CD8-positive, alpha-beta memory T cell (primary cell): ENCODE measurements around the gene RETREG1. TPM values are rescaled to one million over a fixed set of nuclear protein-coding genes. Genes with fewer than 3 reads are reported as not detected.

Experiments used
- CTCF ChIA-PET: fragments of 350-600 bp; sonication (Branson Sonifier 250); formaldehyde crosslinking; loops from one replicate; lab custom pipeline; 2021; ENCODE audit warnings: antibody characterized with exemption; lab: Charles Lee
- POLR2A ChIA-PET: fragments of 350-600 bp; sonication (Branson Sonifier 250); formaldehyde crosslinking; loops from one replicate; lab custom pipeline; 2021; ENCODE audit warnings: antibody characterized with exemption; lab: Charles Lee
- DNase-seq, 5 donors: peaks; one replicate each; pipeline versions ENCODE4 v3.0.0 to v3.0.0-alpha.2; 2020 to 2022; ENCODE audit warnings: mixed read lengths in 1 of 5
- H3K27ac ChIP-seq: one replicate; pipeline ENCODE4 v1.7.0; 2013; ENCODE audit warnings: low read depth, mild to moderate bottlenecking, low read length, moderate library complexity
- H3K27me3 ChIP-seq: 2 replicates; pipeline ENCODE4 v1.7.0; 2013; ENCODE audit warnings: low read length, mild to moderate bottlenecking; ENCODE audit not compliant: insufficient read depth, poor library complexity, severe bottlenecking
- H3K36me3 ChIP-seq: 2 replicates; pipeline ENCODE4 v1.7.0; 2013; ENCODE audit warnings: mild to moderate bottlenecking, low read length, moderate library complexity; ENCODE audit not compliant: insufficient read depth
- H3K4me1 ChIP-seq: 2 replicates; pipeline ENCODE4 v1.7.0; 2013; ENCODE audit warnings: mild to moderate bottlenecking, low read length, moderate library complexity; ENCODE audit not compliant: insufficient read depth
- H3K4me3 ChIP-seq: 2 replicates; pipeline ENCODE4 v1.7.0; 2013; ENCODE audit warnings: mild to moderate bottlenecking, low read length
- H3K9me3 ChIP-seq: 2 replicates; pipeline ENCODE4 v1.7.0; 2013; ENCODE audit warnings: mild to moderate bottlenecking, low read length
- H3K27ac Mint-ChIP-seq, 8 donors: one replicate each; pipeline ENCODE4 v1.8.0; 2020 to 2021; ENCODE audit warnings: mixed read lengths in 8 of 8, mild to moderate bottlenecking in 6 of 8, inconsistent platforms in 3 of 8, moderate library complexity in 3 of 8
- H3K27me3 Mint-ChIP-seq, 2 donors: one replicate each; pipeline ENCODE4 v1.8.0; 2020 to 2021; ENCODE audit warnings: mixed read lengths in 2 of 2, mild to moderate bottlenecking in 1 of 2, moderate library complexity in 1 of 2
- H3K36me3 Mint-ChIP-seq, 3 donors: one replicate each; pipeline ENCODE4 v1.8.0; 2020 to 2021; ENCODE audit warnings: mixed read lengths in 3 of 3, inconsistent platforms in 1 of 3, mild to moderate bottlenecking in 1 of 3
- H3K4me1 Mint-ChIP-seq, 3 donors: one replicate each; pipeline ENCODE4 v1.8.0; 2020 to 2021; ENCODE audit warnings: mixed read lengths in 3 of 3, inconsistent platforms in 1 of 3, mild to moderate bottlenecking in 1 of 3
- H3K4me3 Mint-ChIP-seq, 7 donors: one replicate each; pipeline ENCODE4 v1.8.0; 2020 to 2021; ENCODE audit warnings: mixed read lengths in 7 of 7, mild to moderate bottlenecking in 6 of 7, moderate library complexity in 4 of 7, inconsistent platforms in 2 of 7
- H3K9me3 Mint-ChIP-seq, 5 donors: one replicate each; pipeline ENCODE4 v1.8.0; 2020 to 2022; ENCODE audit warnings: mixed read lengths in 5 of 5, mild to moderate bottlenecking in 3 of 5, moderate library complexity in 2 of 5, inconsistent platforms in 1 of 5
- polyA plus RNA-seq: library from polyadenylated mRNA; unstranded; fragments of 300-500 nt; fragmentation: Illumina TruSeq; gene quantifications from one replicate; pipeline ENCODE4 v1.2.3, GENCODE V29; 2021
- total RNA-seq, 2 experiments: library from RNA; stranded (reverse); gene quantifications; one replicate each; pipeline ENCODE4 v1.2.3, GENCODE V29; 2021

Gene RETREG1
- total and polyA plus RNA-seq, 3 experiments from 2014 or later = 11.4 to 48.1 (median 12.1) TPM

DNA sequence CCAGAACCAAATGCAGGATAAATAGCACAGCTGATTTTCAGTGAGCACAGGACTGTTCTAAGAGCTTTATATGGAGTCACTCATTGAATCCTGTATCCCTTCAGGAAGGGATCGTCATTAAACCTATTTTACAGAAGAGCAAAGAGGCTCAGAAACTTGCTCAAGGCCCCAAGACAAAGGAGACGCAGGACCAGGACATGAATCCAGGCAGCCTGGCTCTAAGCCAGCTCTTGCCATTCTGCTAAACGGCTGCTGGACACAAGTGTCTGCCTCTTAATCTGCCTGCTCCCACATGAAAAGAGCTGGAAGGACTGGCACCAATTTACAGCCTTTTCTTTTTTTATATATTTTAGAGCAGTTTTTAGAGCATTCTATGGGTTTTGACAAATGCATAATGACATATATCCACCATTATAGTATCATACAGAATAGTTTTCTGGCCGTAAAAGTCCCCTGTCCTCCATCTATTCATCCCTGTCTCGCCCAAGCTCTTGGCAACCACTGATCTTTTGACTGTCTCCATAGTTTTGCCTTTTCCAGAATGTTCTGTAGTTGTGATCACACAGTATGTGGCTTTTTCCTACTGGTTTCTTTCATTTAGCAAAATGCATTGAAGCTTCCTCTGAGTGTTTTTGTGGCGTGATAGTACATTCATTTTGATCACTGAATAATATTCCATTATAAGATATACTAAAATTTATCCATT, 37.5 kb downstream of the RETREG1 start:
- H3K27ac ChIP-seq = no peak overlapping the region
- peaks cover 3 to 12% (median 4%) of the 10 kb centered on the region in 3 donors for H3K36me3 Mint-ChIP-seq
- no peaks in the 10 kb centered on the region for H3K36me3 ChIP-seq
- H3K9me3 Mint-ChIP-seq = no peaks in the 10 kb centered on the region
- H3K4me3 Mint-ChIP-seq = no peak overlapping the region
- H3K4me3 ChIP-seq = no peak overlapping the region
- H3K27me3 ChIP-seq = no peaks in the 10 kb centered on the region
- ChIA-PET CTCF (no interaction called here), POLR2A (no interaction called here)
- peaks cover under 1 to 29% (median 11%) of the 10 kb centered on the region in 3 donors for H3K4me1 Mint-ChIP-seq
- H3K27me3 Mint-ChIP-seq = no peaks in the 10 kb centered on the region
- no peak overlapping the region for H3K27ac Mint-ChIP-seq
- no peaks in the 10 kb centered on the region for H3K4me1 ChIP-seq
- no peak for DNase-seq
- no peaks in the 10 kb centered on the region for H3K9me3 ChIP-seq

DNA sequence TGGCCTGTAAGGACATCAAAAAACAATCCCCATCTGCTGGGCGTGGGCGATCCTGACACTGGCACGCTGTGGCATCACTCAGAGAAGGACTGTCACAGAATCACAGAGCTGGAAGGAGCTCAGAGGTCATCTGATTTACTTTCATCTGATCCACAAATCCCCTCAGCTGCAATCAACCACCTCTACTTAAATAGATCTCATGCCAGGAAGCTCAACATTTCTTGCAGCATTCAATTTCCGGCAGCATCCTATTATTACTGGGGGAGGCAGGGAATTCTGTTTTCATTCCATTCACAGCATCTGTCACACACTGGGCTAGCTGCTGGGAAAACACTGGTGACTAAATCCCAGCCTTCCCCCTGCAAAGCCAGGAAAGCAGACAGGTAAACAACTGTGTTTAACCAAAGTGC, 38.3 kb downstream of the RETREG1 start:
- H3K27me3 Mint-ChIP-seq = no peaks in the 10 kb centered on the region
- no peak overlapping the region for H3K4me3 ChIP-seq
- H3K27ac ChIP-seq = no peak overlapping the region
- POLR2A ChIA-PET = no interaction called here
- no peaks in the 10 kb centered on the region for H3K4me1 ChIP-seq
- H3K9me3 ChIP-seq = no peaks in the 10 kb centered on the region
- H3K27me3 ChIP-seq = no peaks in the 10 kb centered on the region
- DNase-seq = no peak
- no peak overlapping the region for H3K4me3 Mint-ChIP-seq
- CTCF ChIA-PET = interaction anchor here (1.2 kb wide), 1 partner anchor 26 kb away, joined by 3 read pairs; no protein-coding TSS in a partner anchor
- H3K36me3 Mint-ChIP-seq = peaks cover 3 to 12% (median 8%) of the 10 kb centered on the region in 3 donors
- H3K9me3 Mint-ChIP-seq = no peaks in the 10 kb centered on the region
- no peak overlapping the region for H3K27ac Mint-ChIP-seq
- H3K36me3 ChIP-seq = no peaks in the 10 kb centered on the region
- H3K4me1 Mint-ChIP-seq = peaks cover 7 to 29% (median 15%) of the 10 kb centered on the region in 3 donors

DNA sequence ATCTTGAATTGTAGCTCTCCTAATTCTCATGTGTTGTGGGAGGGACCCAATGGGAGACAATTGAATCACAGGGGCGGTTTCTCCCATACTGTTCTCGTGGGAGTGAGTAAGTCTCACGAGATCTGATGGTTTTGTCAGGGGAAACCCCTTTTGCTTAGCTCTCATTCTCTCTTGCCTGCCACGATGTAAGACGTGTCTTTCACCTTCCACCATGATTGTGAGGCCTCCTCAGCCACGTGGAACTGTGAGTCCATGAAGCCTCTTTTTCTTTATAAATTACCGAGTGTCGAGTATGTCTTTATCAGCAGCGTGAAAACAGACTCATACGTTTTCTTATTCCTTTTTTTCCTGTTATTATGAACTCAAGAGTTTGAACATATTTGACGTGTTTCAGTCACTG, 39.1 kb downstream of the RETREG1 start:
- POLR2A ChIA-PET = no interaction called here
- Mint-ChIP-seq H3K4me3 (no peak overlapping the region), H3K27ac (peak overlapping the region in 2 of 8 donors; percentile 14 to 65), H3K27me3 (peaks cover 0 to 2% of the 10 kb centered on the region in 2 donors), H3K9me3 (no peaks in the 10 kb centered on the region), H3K4me1 (peaks cover 12 to 26% (median 18%) of the 10 kb centered on the region in 3 donors), H3K36me3 (peaks cover 3 to 12% (median 9%) of the 10 kb centered on the region in 3 donors)
- Histone ChIP-seq H3K27me3 (no peaks in the 10 kb centered on the region), H3K27ac (no peak overlapping the region), H3K36me3 (no peaks in the 10 kb centered on the region), H3K4me1 (no peaks in the 10 kb centered on the region), H3K4me3 (no peak overlapping the region), H3K9me3 (no peaks in the 10 kb centered on the region)
- no peak for DNase-seq
- CTCF ChIA-PET = interaction anchor here (1.2 kb wide), 1 partner anchor 25 kb away, joined by 3 read pairs; no protein-coding TSS in a partner anchor

DNA sequence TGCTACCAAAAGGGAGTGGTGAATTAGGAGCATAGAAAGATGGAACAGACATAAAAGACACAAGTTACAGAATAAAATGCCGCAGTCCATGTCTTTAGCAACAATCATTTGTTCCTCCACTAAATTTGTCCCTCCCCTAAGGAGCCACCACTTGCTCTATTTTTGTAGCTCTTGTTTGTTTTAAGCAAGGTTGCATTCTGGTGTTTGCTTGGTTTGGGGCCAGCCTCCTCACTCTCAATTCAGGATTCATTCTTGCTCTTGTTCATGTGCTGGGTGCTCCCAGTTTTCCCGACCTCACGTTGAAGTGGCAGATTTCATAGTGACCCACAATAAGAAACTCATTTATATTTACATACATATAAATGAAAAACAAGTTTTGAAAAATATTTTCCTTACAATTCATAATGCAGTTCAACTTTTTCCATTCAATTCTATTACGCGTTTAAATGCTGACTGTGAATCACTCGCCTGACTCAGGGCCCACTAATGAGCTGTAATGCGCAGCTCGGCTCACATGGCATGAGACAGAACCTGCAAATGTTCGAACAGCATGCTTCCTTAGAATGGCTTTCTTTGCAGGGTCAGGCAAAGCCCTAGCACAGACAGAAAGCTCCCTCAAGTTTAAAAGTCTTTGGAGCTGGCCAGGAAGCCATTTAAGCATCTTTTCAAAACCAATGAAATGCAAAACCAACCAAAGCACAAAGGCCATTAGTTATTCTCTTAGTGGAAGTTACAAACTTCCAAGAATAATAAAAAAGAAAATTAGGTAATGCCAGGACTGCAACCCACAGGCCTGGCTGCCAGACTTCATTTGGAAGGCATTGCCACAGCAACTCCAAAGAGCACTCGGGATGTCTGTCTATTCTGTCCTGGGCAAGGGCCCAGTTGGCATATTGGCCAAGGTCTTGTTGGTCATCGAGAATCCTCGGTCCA, 41.7 kb downstream of the RETREG1 start:
- no peak overlapping the region for H3K4me3 Mint-ChIP-seq
- peaks cover 3 to 22% (median 9%) of the 10 kb centered on the region in 3 donors for H3K36me3 Mint-ChIP-seq
- CTCF ChIA-PET = interaction anchor here (1.2 kb wide), 1 partner anchor 92 kb away, joined by 3 read pairs; no protein-coding TSS in a partner anchor
- H3K27ac Mint-ChIP-seq = no peak overlapping the region
- H3K9me3 Mint-ChIP-seq = no peaks in the 10 kb centered on the region
- peaks cover 0 to 2% of the 10 kb centered on the region in 2 donors for H3K27me3 Mint-ChIP-seq
- no peaks in the 10 kb centered on the region for H3K9me3 ChIP-seq
- H3K4me1 Mint-ChIP-seq = peaks cover 12 to 15% (median 13%) of the 10 kb centered on the region in 3 donors
- no peak for DNase-seq
- no peak overlapping the region for H3K27ac ChIP-seq
- no peak overlapping the region for H3K4me3 ChIP-seq
- H3K27me3 ChIP-seq = no peaks in the 10 kb centered on the region
- no peaks in the 10 kb centered on the region for H3K4me1 ChIP-seq
- no peaks in the 10 kb centered on the region for H3K36me3 ChIP-seq
- POLR2A ChIA-PET = no interaction called here

DNA sequence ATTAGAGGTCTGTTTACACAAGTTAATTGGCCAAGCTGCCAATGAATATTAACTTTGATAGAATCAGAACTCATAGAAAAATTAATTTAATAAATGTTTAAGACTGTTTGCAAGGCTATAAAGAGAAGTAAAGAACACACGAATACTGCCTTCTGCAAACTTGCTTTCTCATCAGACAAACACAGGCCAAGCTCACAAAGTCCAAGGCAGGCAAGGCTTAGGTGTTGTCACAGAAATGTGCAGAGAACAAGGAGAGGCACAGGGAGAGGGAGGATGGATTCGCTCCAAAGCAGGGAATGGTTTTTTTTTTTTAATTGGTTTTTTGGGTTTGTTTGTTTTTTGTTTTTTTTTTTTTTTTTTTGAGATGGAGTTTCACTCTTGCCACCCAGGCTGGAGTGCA, 43.4 kb downstream of the RETREG1 start:
- Mint-ChIP-seq H3K9me3 (no peaks in the 10 kb centered on the region), H3K36me3 (peaks cover 2 to 30% (median 17%) of the 10 kb centered on the region in 3 donors), H3K4me1 (peaks cover 12 to 13% (median 13%) of the 10 kb centered on the region in 3 donors), H3K27ac (peak overlapping the region in 1 of 8 donors; percentile 5), H3K4me3 (no peak overlapping the region), H3K27me3 (peaks cover 0 to 2% of the 10 kb centered on the region in 2 donors)
- no peaks in the 10 kb centered on the region for H3K27me3 ChIP-seq
- H3K4me1 ChIP-seq = no peaks in the 10 kb centered on the region
- no peak overlapping the region for H3K27ac ChIP-seq
- H3K4me3 ChIP-seq = no peak overlapping the region
- POLR2A ChIA-PET = no interaction called here
- CTCF ChIA-PET = interaction anchor here (1.1 kb wide), 1 partner anchor 12 kb away, joined by 3 read pairs; no protein-coding TSS in a partner anchor
- DNase-seq = no peak
- H3K36me3 ChIP-seq = no peaks in the 10 kb centered on the region
- no peaks in the 10 kb centered on the region for H3K9me3 ChIP-seq

DNA sequence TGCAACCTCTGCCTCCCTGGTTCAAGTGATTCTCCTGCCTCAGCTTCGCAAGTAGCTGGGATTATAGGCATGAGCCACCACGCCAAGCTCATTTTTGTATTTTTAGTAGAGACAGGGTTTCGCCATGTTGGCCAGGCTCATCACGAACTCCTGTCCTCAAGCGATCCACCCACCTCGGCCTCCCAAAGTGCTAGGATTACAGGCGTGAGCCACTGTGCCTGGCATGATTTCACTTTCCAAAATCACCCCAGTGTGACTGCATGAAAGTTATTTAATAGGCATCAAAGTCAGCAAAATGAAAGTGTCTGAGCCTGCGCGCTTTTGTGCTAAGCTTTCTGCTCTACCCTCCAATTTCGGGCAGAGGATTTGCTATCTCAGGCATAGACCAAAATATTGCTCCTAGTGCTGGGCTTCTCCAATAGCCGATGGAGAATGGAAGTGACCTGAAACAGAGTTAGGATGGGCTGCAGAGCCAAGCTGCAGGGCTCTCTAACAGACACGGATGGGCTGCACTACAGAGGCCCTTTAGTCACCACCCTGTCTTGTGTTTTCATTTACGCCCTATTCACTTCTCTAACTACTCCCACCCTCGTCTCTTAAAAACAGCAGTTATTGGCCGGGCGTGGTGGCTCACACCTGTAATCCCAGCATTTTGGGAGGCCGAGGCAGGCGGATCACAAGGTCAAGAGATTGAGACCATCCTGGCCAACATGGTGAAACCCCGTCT, 44.3 kb downstream of the RETREG1 start:
- Histone ChIP-seq H3K27ac (no peak overlapping the region), H3K4me3 (no peak overlapping the region), H3K27me3 (no peaks in the 10 kb centered on the region), H3K4me1 (no peaks in the 10 kb centered on the region), H3K9me3 (no peaks in the 10 kb centered on the region), H3K36me3 (no peaks in the 10 kb centered on the region)
- CTCF ChIA-PET = no interaction called here
- Mint-ChIP-seq H3K27ac (no peak overlapping the region), H3K4me1 (peaks cover 12 to 13% (median 12%) of the 10 kb centered on the region in 3 donors), H3K9me3 (no peaks in the 10 kb centered on the region), H3K4me3 (no peak overlapping the region), H3K36me3 (peaks cover 4 to 28% (median 17%) of the 10 kb centered on the region in 3 donors), H3K27me3 (peaks cover 0 to 2% of the 10 kb centered on the region in 2 donors)
- no peak for DNase-seq
- POLR2A ChIA-PET = no interaction called here

DNA sequence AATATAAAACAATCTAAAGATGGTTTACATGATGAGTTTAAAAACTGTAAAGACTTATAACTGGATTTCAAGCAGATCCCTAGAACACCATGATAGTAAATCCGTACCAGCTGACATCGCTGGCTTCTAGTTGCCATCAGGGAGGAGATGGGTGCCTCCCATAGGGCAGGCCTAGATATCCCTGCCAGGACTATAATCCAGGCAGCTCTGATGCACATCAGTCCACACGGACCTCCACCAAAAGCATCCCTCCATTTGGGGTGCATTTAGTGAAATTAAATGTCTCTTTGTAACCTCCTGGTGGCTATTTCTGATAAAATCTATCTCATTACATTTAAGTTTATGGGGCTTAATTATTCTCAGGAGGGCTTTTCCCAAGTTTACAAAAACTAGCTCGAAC, 45.8 kb downstream of the RETREG1 start:
- Mint-ChIP-seq H3K36me3 (peaks cover 9 to 37% (median 25%) of the 10 kb centered on the region in 3 donors), H3K27me3 (peaks cover 0 to 2% of the 10 kb centered on the region in 2 donors), H3K9me3 (no peaks in the 10 kb centered on the region), H3K4me3 (no peak overlapping the region), H3K4me1 (peaks cover 16 to 22% (median 17%) of the 10 kb centered on the region in 3 donors), H3K27ac (no peak overlapping the region)
- POLR2A ChIA-PET = no interaction called here
- Histone ChIP-seq H3K4me1 (no peaks in the 10 kb centered on the region), H3K9me3 (no peaks in the 10 kb centered on the region), H3K36me3 (no peaks in the 10 kb centered on the region), H3K27ac (no peak overlapping the region), H3K4me3 (no peak overlapping the region), H3K27me3 (no peaks in the 10 kb centered on the region)
- no peak for DNase-seq
- CTCF ChIA-PET = no interaction called here
